ENCODE measurements around the gene SRBD1. TPM values are rescaled to one million over a fixed set of nuclear protein-coding genes. Genes with fewer than 3 reads are reported as not detected.

Gene SRBD1
- total and polyA plus RNA-seq, 2 of the 8 experiments (the other 6 are each of a cell fraction or from before 2014, with no cell fraction given), result 4.6 to 20.0 TPM

GRCh38 chr2:45436456-45436855, 174.6 kb downstream of the SRBD1 start:
- FAIRE-seq, result no peak
- no peak for DNase-seq (ENCODE audit: low read depth in 1 of 2, low spot score in 2 of 2)
- no peak overlapping the region for H2BK15ac ChIP-seq (ENCODE audit: low read length)

More at GRCh38 chr2:45436456-45436855, 174.6 kb downstream of the SRBD1 start:
- CTCF ChIA-PET (ENCODE audit: partially characterized antibody), result interaction anchor here (1.2 kb wide), 1 partner anchor 15 kb away, joined by 4 read pairs; no protein-coding TSS in a partner anchor
- POLR2A ChIA-PET (ENCODE audit: partially characterized antibody), result no interaction called here
- Histone ChIP-seq H3K79me1 (ENCODE audit: low read depth, low read length) (no peaks in the 10 kb centered on the region), H3K56ac (replicated peaks; ENCODE audit: insufficient read length, low read depth, low read length) (no peak overlapping the region), H3K4me3 (ENCODE audit: extremely low read depth in 1 of 4, insufficient read depth in 2 of 4, low read depth in 3 of 4, low read length in 4 of 4) (no peak overlapping the region), H4K91ac (replicated peaks; ENCODE audit: insufficient read length, low read length) (no peak overlapping the region), H2BK20ac (ENCODE audit: low read length) (no peak overlapping the region), H3K4me2 (ENCODE audit: insufficient read depth in 1 of 2, low read depth in 2 of 2, low read length in 2 of 2) (no peak overlapping the region), H2BK120ac (replicated peaks; ENCODE audit: low read depth, low read length) (no peak overlapping the region), H3K23me2 (ENCODE audit: low read depth, low read length) (no peaks in the 10 kb centered on the region), H3K27me3 (replicated peaks in 1 of 4; ENCODE audit: control insufficient read depth in 3 of 4, extremely low read depth in 1 of 4, insufficient read depth in 3 of 4, low read length in 3 of 4) (no peaks in the 10 kb centered on the region), H4K8ac (ENCODE audit: extremely low read depth, insufficient read depth, low read length) (no peak overlapping the region), H3K79me2 (ENCODE audit: control insufficient read depth in 1 of 2, insufficient read depth in 2 of 2, low read length in 2 of 2) (no peaks in the 10 kb centered on the region), H3K4me1 (replicated peaks in 1 of 4; ENCODE audit: control insufficient read depth in 3 of 4, insufficient read depth in 4 of 4, low read length in 3 of 4) (peaks cover 0 to 3% (median 0%) of the 10 kb centered on the region in 4 experiments; a peak in 1 of 7 replicates), H4K20me1 (replicated peaks in 1 of 2; ENCODE audit: control insufficient read depth in 1 of 2, insufficient read depth in 2 of 2, low read length in 2 of 2) (no peaks in the 10 kb centered on the region), H4K5ac (ENCODE audit: insufficient read length, low read depth, low read length) (no peak overlapping the region), H2AFZ (ENCODE audit: low read length) (no peak overlapping the region), H2BK5ac (ENCODE audit: low read depth, low read length) (no peak overlapping the region), H3K27ac (ENCODE audit: low read depth, low read length) (no peak overlapping the region), H3K14ac (ENCODE audit: insufficient read length) (no peak overlapping the region), H3K9ac (replicated peaks in 1 of 4; ENCODE audit: extremely low read depth in 1 of 4, low read depth in 3 of 4, low read length in 3 of 4) (no peak overlapping the region), H3K4ac (replicated peaks; ENCODE audit: insufficient read length, low read depth, low read length) (no peak overlapping the region), H2AK5ac (ENCODE audit: low read depth, low read length) (no peak overlapping the region), H3K9me3 (ENCODE audit: insufficient read depth in 2 of 2, low read depth in 1 of 2, low read length in 1 of 2) (no peaks in the 10 kb centered on the region; a peak in 1 of 4 replicates), H3K18ac (ENCODE audit: extremely low read depth, low read length) (no peak overlapping the region), H2BK12ac (ENCODE audit: low read depth, low read length) (no peak overlapping the region), H3K23ac (ENCODE audit: insufficient read length) (no peak overlapping the region), H3K36me3 (ENCODE audit: control insufficient read depth in 2 of 4, insufficient read depth in 4 of 4, low read length in 3 of 4) (no peaks in the 10 kb centered on the region; a peak in 1 of 8 replicates)
- TF ChIP-seq CHD1 (IDR thresholded peaks at IDR 0.05; ENCODE audit: low read depth, low read length), result no peak
- no peak for TF ChIP-seq RFX5 (IDR thresholded peaks at IDR 0.05; ENCODE audit: borderline replicate concordance, low read depth, low read length)
- TF ChIP-seq SIRT6 (IDR thresholded peaks at IDR 0.05; ENCODE audit: low read length), result no peak
- TF ChIP-seq ASH2L (IDR thresholded peaks at IDR 0.05; ENCODE audit: low read length), result no peak
- no peak for TF ChIP-seq KDM4A (IDR thresholded peaks at IDR 0.05; ENCODE audit: low read depth, low read length, severe bottlenecking)
- TF ChIP-seq TAF1 (IDR thresholded peaks at IDR 0.05; ENCODE audit: low read depth, low read length), result no peak
- TF ChIP-seq MAX (IDR thresholded peaks at IDR 0.05), result no peak
- no peak for TF ChIP-seq POLR2A (IDR thresholded peaks at IDR 0.05; ENCODE audit: control extremely low read depth in 1 of 2, low read depth in 2 of 2, low read length in 2 of 2)
- WGBS, 2 experiments (ENCODE audit: extremely low coverage in 1 of 2, insufficient coverage in 1 of 2, insufficient read length in 1 of 2, insufficient replicate concordance in 2 of 2, low coverage in 1 of 2, low lambda C conversion rate in 2 of 2, missing lambda C conversion rate in 1 of 2), result 62% methylated on average over 2 of the region's 2 CpGs; no CpG with 5 or more reads in 1 of the 2 experiments

Data from H1 (cell line).